Measurements from ENCODE around the gene C9orf152.

DNA sequence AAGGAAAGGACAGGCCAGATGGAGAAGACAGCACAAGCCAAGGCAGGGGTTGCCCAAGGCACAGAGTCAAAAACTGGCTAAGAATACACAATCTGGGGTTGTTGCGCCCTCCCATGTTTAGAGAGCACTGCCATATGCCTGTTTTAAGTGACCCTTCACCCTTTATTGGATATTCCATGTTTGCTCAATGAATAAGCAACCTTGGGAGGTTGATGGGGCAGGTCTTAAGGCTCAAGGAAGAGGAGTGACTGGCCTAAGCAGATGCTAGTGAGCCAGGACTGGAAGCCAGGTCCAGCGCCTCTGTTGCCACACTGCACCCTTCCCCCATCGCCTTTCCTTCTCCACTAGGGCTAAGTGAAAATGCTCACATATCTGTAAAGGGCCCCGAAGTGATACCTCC lies 41.6 kb upstream of the C9orf152 start:
- TF ChIP-seq HCFC1 (IDR thresholded peaks at IDR 0.05; ENCODE audit: low read depth, low read length) (no peak), SAFB2 (IDR thresholded peaks at IDR 0.05; ENCODE audit: borderline replicate concordance, low read depth, low read length, severe bottlenecking) (no peak), RHOXF2B (CRISPR knock-in tag; conservative IDR thresholded peaks at IDR 0.05) (no peak), MTA1 (IDR thresholded peaks at IDR 0.05; ENCODE audit: borderline replicate concordance) (no peak), POLR2AphosphoS5 (IDR thresholded peaks at IDR 0.05; ENCODE audit: control insufficient read depth, insufficient read depth, low read depth, low read length) (no peak), FOXM1 (IDR thresholded peaks at IDR 0.05; ENCODE audit: low read depth) (no peak), FOXM1 (CRISPR knock-in tag; IDR thresholded peaks at IDR 0.05; ENCODE audit: low read depth) (no peak), YY1 (IDR thresholded peaks at IDR 0.05; ENCODE audit: borderline replicate concordance in 1 of 3, control insufficient read depth in 1 of 3, extremely low read depth in 1 of 3, insufficient read depth in 3 of 3, insufficient read length in 1 of 3, insufficient replicate concordance in 2 of 3, low read depth in 1 of 3, low read length in 2 of 3) (no peak), ZBTB1 (CRISPR knock-in tag; IDR thresholded peaks at IDR 0.05; ENCODE audit: borderline replicate concordance, low read depth) (no peak)
- TF ChIP-seq, protein P1, sequence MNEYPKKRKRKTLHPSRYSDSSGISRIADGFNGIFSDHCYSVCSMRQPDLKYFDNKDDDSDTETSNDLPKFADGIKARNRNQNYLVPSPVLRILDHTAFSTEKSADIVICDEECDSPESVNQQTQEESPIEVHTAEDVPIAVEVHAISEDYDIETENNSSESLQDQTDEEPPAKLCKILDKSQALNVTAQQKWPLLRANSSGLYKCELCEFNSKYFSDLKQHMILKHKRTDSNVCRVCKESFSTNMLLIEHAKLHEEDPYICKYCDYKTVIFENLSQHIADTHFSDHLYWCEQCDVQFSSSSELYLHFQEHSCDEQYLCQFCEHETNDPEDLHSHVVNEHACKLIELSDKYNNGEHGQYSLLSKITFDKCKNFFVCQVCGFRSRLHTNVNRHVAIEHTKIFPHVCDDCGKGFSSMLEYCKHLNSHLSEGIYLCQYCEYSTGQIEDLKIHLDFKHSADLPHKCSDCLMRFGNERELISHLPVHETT (CRISPR knock-in tag; conservative IDR thresholded peaks at IDR 0.05 in 1 of 2, IDR thresholded peaks at IDR 0.05 in 1 of 2), result no peak
- TF ChIP-seq, protein P2, sequence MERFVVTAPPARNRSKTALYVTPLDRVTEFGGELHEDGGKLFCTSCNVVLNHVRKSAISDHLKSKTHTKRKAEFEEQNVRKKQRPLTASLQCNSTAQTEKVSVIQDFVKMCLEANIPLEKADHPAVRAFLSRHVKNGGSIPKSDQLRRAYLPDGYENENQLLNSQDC (CRISPR knock-in tag; IDR thresholded peaks at IDR 0.05), result no peak
- TF ChIP-seq, protein P3, sequence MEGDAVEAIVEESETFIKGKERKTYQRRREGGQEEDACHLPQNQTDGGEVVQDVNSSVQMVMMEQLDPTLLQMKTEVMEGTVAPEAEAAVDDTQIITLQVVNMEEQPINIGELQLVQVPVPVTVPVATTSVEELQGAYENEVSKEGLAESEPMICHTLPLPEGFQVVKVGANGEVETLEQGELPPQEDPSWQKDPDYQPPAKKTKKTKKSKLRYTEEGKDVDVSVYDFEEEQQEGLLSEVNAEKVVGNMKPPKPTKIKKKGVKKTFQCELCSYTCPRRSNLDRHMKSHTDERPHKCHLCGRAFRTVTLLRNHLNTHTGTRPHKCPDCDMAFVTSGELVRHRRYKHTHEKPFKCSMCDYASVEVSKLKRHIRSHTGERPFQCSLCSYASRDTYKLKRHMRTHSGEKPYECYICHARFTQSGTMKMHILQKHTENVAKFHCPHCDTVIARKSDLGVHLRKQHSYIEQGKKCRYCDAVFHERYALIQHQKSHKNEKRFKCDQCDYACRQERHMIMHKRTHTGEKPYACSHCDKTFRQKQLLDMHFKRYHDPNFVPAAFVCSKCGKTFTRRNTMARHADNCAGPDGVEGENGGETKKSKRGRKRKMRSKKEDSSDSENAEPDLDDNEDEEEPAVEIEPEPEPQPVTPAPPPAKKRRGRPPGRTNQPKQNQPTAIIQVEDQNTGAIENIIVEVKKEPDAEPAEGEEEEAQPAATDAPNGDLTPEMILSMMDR (IDR thresholded peaks at IDR 0.05 in 2 of 3, conservative IDR thresholded peaks at IDR 0.05 in 1 of 3; ENCODE audit: insufficient read depth in 2 of 3, low read depth in 1 of 3, low read length in 3 of 3), result no peak
- TF ChIP-seq, protein P4, sequence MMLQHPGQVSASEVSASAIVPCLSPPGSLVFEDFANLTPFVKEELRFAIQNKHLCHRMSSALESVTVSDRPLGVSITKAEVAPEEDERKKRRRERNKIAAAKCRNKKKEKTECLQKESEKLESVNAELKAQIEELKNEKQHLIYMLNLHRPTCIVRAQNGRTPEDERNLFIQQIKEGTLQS (IDR thresholded peaks at IDR 0.05), result no peak
- TF ChIP-seq, protein P4 (CRISPR knock-in tag; conservative IDR thresholded peaks at IDR 0.05), result no peak
- TF ChIP-seq, protein P5, sequence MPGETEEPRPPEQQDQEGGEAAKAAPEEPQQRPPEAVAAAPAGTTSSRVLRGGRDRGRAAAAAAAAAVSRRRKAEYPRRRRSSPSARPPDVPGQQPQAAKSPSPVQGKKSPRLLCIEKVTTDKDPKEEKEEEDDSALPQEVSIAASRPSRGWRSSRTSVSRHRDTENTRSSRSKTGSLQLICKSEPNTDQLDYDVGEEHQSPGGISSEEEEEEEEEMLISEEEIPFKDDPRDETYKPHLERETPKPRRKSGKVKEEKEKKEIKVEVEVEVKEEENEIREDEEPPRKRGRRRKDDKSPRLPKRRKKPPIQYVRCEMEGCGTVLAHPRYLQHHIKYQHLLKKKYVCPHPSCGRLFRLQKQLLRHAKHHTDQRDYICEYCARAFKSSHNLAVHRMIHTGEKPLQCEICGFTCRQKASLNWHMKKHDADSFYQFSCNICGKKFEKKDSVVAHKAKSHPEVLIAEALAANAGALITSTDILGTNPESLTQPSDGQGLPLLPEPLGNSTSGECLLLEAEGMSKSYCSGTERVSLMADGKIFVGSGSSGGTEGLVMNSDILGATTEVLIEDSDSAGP (CRISPR knock-in tag; IDR thresholded peaks at IDR 0.05), result no peak

Data from K562 (cell line).